Neuronal stem cell (in vitro differentiated cells): ENCODE results near the gene MLLT10.

ENCODE experiments used
- DNase-seq: peaks from one replicate; pipeline ENCODE4 v3.0.0-alpha.2; 2013; ENCODE audit warnings: low spot score
- H2AFZ ChIP-seq: one replicate; pipeline ENCODE4 v1.6.1; 2013; ENCODE audit warnings: mild to moderate bottlenecking, low read length, inconsistent platforms
- H2AK5ac ChIP-seq: 2 replicates; pipeline ENCODE4 v1.6.1; 2013; ENCODE audit warnings: low read depth, mild to moderate bottlenecking, inconsistent platforms, low read length, moderate library complexity, mixed read lengths
- H2BK120ac ChIP-seq: 2 replicates; pipeline ENCODE4 v1.6.1; 2013; ENCODE audit warnings: low read depth, mild to moderate bottlenecking, inconsistent platforms, low read length, moderate library complexity, mixed read lengths
- H2BK12ac ChIP-seq: one replicate; pipeline ENCODE4 v1.6.1; 2013; ENCODE audit warnings: low read length, inconsistent platforms
- H2BK15ac ChIP-seq: 2 replicates; pipeline ENCODE4 v1.6.1; 2013; ENCODE audit warnings: mild to moderate bottlenecking, low read length, inconsistent platforms, mixed read lengths
- H2BK5ac ChIP-seq: one replicate; pipeline ENCODE4 v1.6.1; 2013; ENCODE audit warnings: inconsistent platforms, mild to moderate bottlenecking, low read length, moderate library complexity
- H3K14ac ChIP-seq: one replicate; pipeline ENCODE4 v1.6.1; 2013; ENCODE audit warnings: low read length, inconsistent platforms
- H3K18ac ChIP-seq: 2 replicates; pipeline ENCODE4 v1.6.1; 2013; ENCODE audit warnings: low read length, inconsistent platforms
- H3K23ac ChIP-seq: 2 replicates; pipeline ENCODE4 v1.6.1; 2013; ENCODE audit warnings: low read depth, mild to moderate bottlenecking, mixed read lengths, low read length, inconsistent platforms; ENCODE audit not compliant: poor library complexity
- H3K27ac ChIP-seq: replicated peaks from 3 replicates; pipeline ENCODE4 v1.5.1; 2013; ENCODE audit warnings: low read length, inconsistent platforms
- H3K27me3 ChIP-seq, 3 experiments: 2 replicates each; pipeline ENCODE4 v1.6.1; 2013; ENCODE audit warnings: low read length in 3 of 3, mild to moderate bottlenecking in 2 of 3, inconsistent platforms in 1 of 3, low read depth in 1 of 3, mixed read lengths in 1 of 3, moderate library complexity in 1 of 3; ENCODE audit not compliant: control insufficient read depth in 3 of 3, insufficient read depth in 3 of 3
- H3K36me3 ChIP-seq, 2 donors: replicated peaks in 1 of 2; 2 replicates each; pipeline ENCODE4 v1.6.1; 2013; ENCODE audit warnings: low read length in 2 of 2; ENCODE audit not compliant: control insufficient read depth in 2 of 2, insufficient read depth in 2 of 2
- H3K4ac ChIP-seq: 2 replicates; pipeline ENCODE4 v1.6.1; 2013; ENCODE audit warnings: inconsistent platforms, mild to moderate bottlenecking, low read length, moderate library complexity
- H3K4me1 ChIP-seq, 2 donors: 1 replicate in 1 of 2; 2 replicates in 1 of 2; pipeline ENCODE4 v1.6.1; 2013; ENCODE audit warnings: low read length in 2 of 2, low read depth in 1 of 2; ENCODE audit not compliant: control insufficient read depth in 2 of 2, insufficient read depth in 1 of 2
- H3K4me2 ChIP-seq: one replicate; pipeline ENCODE4 v1.6.1; 2013; ENCODE audit warnings: mild to moderate bottlenecking, low read length, inconsistent platforms; ENCODE audit not compliant: insufficient read depth, poor library complexity, severe bottlenecking
- H3K4me3 ChIP-seq, 2 donors: 2 replicates each; pipeline ENCODE4 v1.5.1; 2013; ENCODE audit warnings: low read length in 2 of 2, mild to moderate bottlenecking in 2 of 2, inconsistent platforms in 1 of 2, moderate library complexity in 1 of 2
- H3K79me1 ChIP-seq: one replicate; pipeline ENCODE4 v1.6.1; 2013; ENCODE audit warnings: low read depth, mild to moderate bottlenecking, inconsistent platforms, low read length, moderate library complexity
- H3K9ac ChIP-seq: one replicate; pipeline ENCODE4 v1.6.1; 2013; ENCODE audit warnings: mild to moderate bottlenecking, low read depth, low read length, inconsistent platforms; ENCODE audit not compliant: poor library complexity
- H3K9me3 ChIP-seq, 2 donors: replicated peaks in 1 of 2; 2 replicates each; pipeline versions ENCODE3 to v1.6.1; 2013; ENCODE audit warnings: low read length in 2 of 2, mild to moderate bottlenecking in 2 of 2, inconsistent platforms in 1 of 2, low read depth in 1 of 2, mixed read lengths in 1 of 2, moderate library complexity in 1 of 2; ENCODE audit not compliant: control insufficient read depth in 2 of 2, insufficient read depth in 1 of 2
- H4K8ac ChIP-seq: one replicate; pipeline ENCODE4 v1.6.1; 2013; ENCODE audit warnings: low read depth, mild to moderate bottlenecking, inconsistent platforms, low read length, moderate library complexity
- H4K91ac ChIP-seq: one replicate; pipeline ENCODE4 v1.6.1; 2013; ENCODE audit warnings: low read length, low read depth, mild to moderate bottlenecking, inconsistent platforms; ENCODE audit not compliant: poor library complexity
- WGBS, 2 donors: extraction: QIAGEN DNeasy Blood & Tissue Kit; methylation state at CpG; one replicate each; pipeline ENCODE4 v1.1.7; 2013; ENCODE audit warnings: missing lambda C conversion rate in 2 of 2, mixed read lengths in 1 of 2; ENCODE audit not compliant: insufficient read length in 2 of 2, insufficient replicate concordance in 1 of 2; ENCODE audit errors: extremely low coverage in 2 of 2; 5-methylcytosine and 5-hydroxymethylcytosine counted together

MLLT10 gene

GRCh38 chr10:21649454-21649872, 115.4 kb downstream of the MLLT10 start:
- Histone ChIP-seq H3K4me1 (no peaks in the 10 kb centered on the region), H3K4ac (no peak overlapping the region), H2BK5ac (no peak overlapping the region), H4K91ac (no peak overlapping the region), H3K4me3 (no peak overlapping the region), H3K27ac (no peak overlapping the region), H3K9ac (no peak overlapping the region), H3K23ac (no peak overlapping the region), H3K14ac (no peak overlapping the region), H3K4me2 (no peak overlapping the region), H2AFZ (no peak overlapping the region), H3K27me3 (no peaks in the 10 kb centered on the region), H3K9me3 (peaks cover 0 to 3% of the 10 kb centered on the region in 2 donors), H3K79me1 (no peaks in the 10 kb centered on the region), H4K8ac (no peak overlapping the region), H2BK120ac (no peak overlapping the region), H2AK5ac (no peak overlapping the region), H2BK15ac (no peak overlapping the region), H3K36me3 (peaks cover 0 to 67% of the 10 kb centered on the region in 2 donors), H3K18ac (no peak overlapping the region), H2BK12ac (no peak overlapping the region)
- no CpG with 5 or more reads among the region's 5 CpGs for WGBS, 2 donors
- no peak for DNase-seq

DNA sequence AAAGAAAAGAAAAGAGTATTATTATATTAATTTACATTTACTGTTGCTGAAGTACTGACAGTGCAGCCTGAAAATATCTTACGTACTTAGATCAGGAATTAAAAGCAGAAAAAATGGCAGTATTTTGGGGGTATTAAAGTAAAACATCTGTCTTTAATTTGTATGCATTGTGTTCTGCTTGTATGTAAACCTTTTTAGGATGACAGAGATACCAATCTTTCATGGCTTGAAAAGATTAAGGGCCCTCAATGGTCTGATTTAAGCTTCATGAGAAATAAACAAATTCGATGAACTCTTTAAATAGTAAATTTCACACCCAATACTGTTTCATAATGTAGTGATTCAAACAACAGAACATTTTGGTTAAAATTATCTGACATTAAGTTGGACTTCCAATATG, 116.3 kb downstream of the MLLT10 start:
- Histone ChIP-seq H2BK120ac (no peak overlapping the region), H2AK5ac (no peak overlapping the region), H3K27me3 (no peaks in the 10 kb centered on the region), H2BK12ac (no peak overlapping the region), H2BK5ac (no peak overlapping the region), H3K9ac (no peak overlapping the region), H3K4me1 (no peaks in the 10 kb centered on the region), H3K79me1 (no peaks in the 10 kb centered on the region), H3K9me3 (peaks cover 0 to 3% of the 10 kb centered on the region in 2 donors), H3K4me2 (no peak overlapping the region), H4K8ac (no peak overlapping the region), H3K14ac (no peak overlapping the region), H3K36me3 (peaks cover 0 to 72% of the 10 kb centered on the region in 2 donors), H2AFZ (no peak overlapping the region), H3K18ac (no peak overlapping the region), H3K23ac (no peak overlapping the region), H3K4ac (no peak overlapping the region), H4K91ac (no peak overlapping the region), H3K4me3 (no peak overlapping the region), H3K27ac (no peak overlapping the region), H2BK15ac (no peak overlapping the region)
- no peak for DNase-seq
- no CpG with 5 or more reads among the region's 2 CpGs for WGBS, 2 donors

DNA sequence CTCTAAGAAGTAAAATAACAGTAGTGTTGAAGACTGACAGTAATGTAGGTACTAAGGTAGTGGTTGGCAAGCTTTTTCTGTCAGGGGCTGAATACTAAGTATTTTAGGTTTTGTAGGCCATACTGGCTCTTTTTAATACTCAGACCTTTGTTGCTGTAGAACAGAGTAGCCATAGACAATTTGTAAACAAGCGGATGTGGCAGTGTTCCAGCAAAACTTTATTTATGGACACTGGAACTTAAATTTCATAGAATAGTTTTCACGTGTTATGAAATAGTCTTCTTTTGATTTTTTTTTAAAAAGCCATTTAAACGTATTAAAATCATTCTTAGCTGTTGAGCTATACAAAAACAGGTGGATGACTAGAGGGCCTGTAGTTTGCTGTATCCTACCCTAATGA, 121.2 kb downstream of the MLLT10 start:
- Histone ChIP-seq H3K4ac (no peak overlapping the region), H3K23ac (no peak overlapping the region), H3K4me3 (no peak overlapping the region), H4K8ac (no peak overlapping the region), H3K27me3 (no peaks in the 10 kb centered on the region), H3K4me1 (no peaks in the 10 kb centered on the region), H2AK5ac (no peak overlapping the region), H2BK12ac (no peak overlapping the region), H2BK120ac (no peak overlapping the region), H3K9ac (no peak overlapping the region), H3K9me3 (peaks cover 0 to 3% of the 10 kb centered on the region in 2 donors), H2BK15ac (no peak overlapping the region), H3K27ac (no peak overlapping the region), H3K79me1 (no peaks in the 10 kb centered on the region), H3K18ac (no peak overlapping the region), H4K91ac (no peak overlapping the region), H3K4me2 (no peak overlapping the region), H2BK5ac (no peak overlapping the region), H3K14ac (no peak overlapping the region), H3K36me3 (peaks cover 0 to 70% of the 10 kb centered on the region in 2 donors), H2AFZ (no peak overlapping the region)
- WGBS, 2 donors, result no CpG with 5 or more reads among the region's 3 CpGs
- no peak for DNase-seq

GRCh38 chr10:21655687-21656086, 121.7 kb downstream of the MLLT10 start:
- Histone ChIP-seq H3K23ac (no peak overlapping the region), H3K18ac (no peak overlapping the region), H3K14ac (no peak overlapping the region), H3K9ac (no peak overlapping the region), H3K4me2 (no peak overlapping the region), H2BK5ac (no peak overlapping the region), H2AFZ (no peak overlapping the region), H2BK15ac (no peak overlapping the region), H4K91ac (no peak overlapping the region), H3K36me3 (peaks cover 0 to 70% of the 10 kb centered on the region in 2 donors), H3K4ac (no peak overlapping the region), H2BK120ac (no peak overlapping the region), H3K9me3 (peaks cover 0 to 3% of the 10 kb centered on the region in 2 donors), H4K8ac (no peak overlapping the region), H3K4me1 (no peaks in the 10 kb centered on the region), H2AK5ac (no peak overlapping the region), H3K4me3 (no peak overlapping the region), H3K27me3 (no peaks in the 10 kb centered on the region), H3K79me1 (no peaks in the 10 kb centered on the region), H2BK12ac (no peak overlapping the region), H3K27ac (no peak overlapping the region)
- WGBS, 2 donors, result no CpG with 5 or more reads among the region's 5 CpGs
- no peak for DNase-seq
